Cardiac septum (tissue), 1 donor: ENCODE results near the gene SAE1. TPM values are rescaled to one million over a fixed set of nuclear protein-coding genes. Genes with fewer than 3 reads are reported as not detected.
"Not testable (repeated sequence)": the region's sequence is repeated elsewhere in the genome, so short reads cannot be mapped to it uniquely, and the experiment has no call there.

Experiments
- DNase-seq: peaks from one replicate; pipeline ENCODE4 v3.0.0-alpha.2; 2020; ENCODE audit warnings: low spot score
- intact Hi-C: fragments of 100-400 bp; cut with DNase I; formaldehyde crosslinking; loops from one replicate; pipeline ENCODE4 v1.14.0; 2022
- microRNA-seq: library from miRNA; unstranded; fragments of <30 nt; microRNA quantifications from one replicate; pipeline ENCODE4 v1.2.0, GENCODE V29; 2020
- total RNA-seq: library from RNA; stranded (reverse); fragmentation: NEBNext Ultra II Directional; extraction: Animal tissue kit (Norgen Biotek cat#: 25700); gene quantifications from one replicate; pipeline ENCODE4 v1.2.1, GENCODE V29; 2021
- donor health status: DM: no; HTN: no; CAD: no.

The SAE1 gene
- total RNA-seq, 1 donor from 2014 or later = 45.0 TPM

- intact Hi-C loops = loop anchor here (2.0 kb wide), 1 partner anchor 99 kb away; no protein-coding TSS in a partner anchor
- DNase-seq = peak; percentile 92
These were observed 116.8 kb downstream of the SAE1 start for GRCh38 chr19:47247308-47247990.

- DNase-seq, intact Hi-C loops: not testable (repeated sequence)
These were observed 122.4 kb downstream of the SAE1 start for GRCh38 chr19:47253016-47253415.

GRCh38 chr19:47253467-47253881 lies 122.8 kb downstream of the SAE1 start:
- intact Hi-C loops = no loop called here
- no peak for DNase-seq

GRCh38 chr19:47253970-47254369 lies 123.3 kb downstream of the SAE1 start:
- intact Hi-C loops = no loop called here

GRCh38 chr19:47255879-47256692 lies 125.5 kb downstream of the SAE1 start, which contains the start of gene CCDC9:
CCDC9 (plus strand) TSS chr19:47256525; CDS start chr19:47258401, 1,876 bp downstream.
- peak; percentile 98 for DNase-seq
- intact Hi-C loops = loop anchor here (2.0 kb wide), 1 partner anchor 29 kb away; no protein-coding TSS in a partner anchor

More at GRCh38 chr19:47253970-47254369, 123.3 kb downstream of the SAE1 start:
- DNase-seq = no peak

- peak; percentile 100 for DNase-seq
- intact Hi-C loops = loop anchor here (1.0 to 2.0 kb wide), 2 partner anchors 17 to 30 kb away; partner anchors contain the start of gene INAFM1
These were observed 126.2 kb downstream of the SAE1 start for GRCh38 chr19:47256693-47257410.

GRCh38 chr19:47257411-47258169 lies 127.0 kb downstream of the SAE1 start:
- DNase-seq = no peak

GRCh38 chr19:47258434-47258833 lies 127.8 kb downstream of the SAE1 start:
- DNase-seq = no peak
- intact Hi-C loops = no loop called here

More at GRCh38 chr19:47257411-47258169, 127.0 kb downstream of the SAE1 start:
- intact Hi-C loops = loop anchor here (1.0 to 2.0 kb wide), 2 partner anchors 17 to 31 kb away; partner anchors contain the start of gene INAFM1

- intact Hi-C loops = no loop called here
- DNase-seq = no peak
These were observed 128.4 kb downstream of the SAE1 start for GRCh38 chr19:47258895-47259555.

Small RNA genes within 50 kb of the gene (microRNA-seq; reads per million reads assigned to microRNA genes)
- gene MIR3190 = not detected
- gene MIR3191 = not detected

Other genes starting within 250 kb of the SAE1 start
- gene NPAS1, start 111.0 kb upstream of the SAE1 start, total RNA-seq = 0.54 TPM
- gene TMEM160, start 82.2 kb upstream of the SAE1 start, total RNA-seq = 31.1 TPM
- 28.1 TPM for gene ZC3H4, start 17.1 kb upstream of the SAE1 start, total RNA-seq
- 4.4 TPM for gene BBC3, start 100.4 kb downstream of the SAE1 start, total RNA-seq
- 23.1 TPM for gene CCDC9, start 125.7 kb downstream of the SAE1 start, total RNA-seq
- gene INAFM1, start 144.1 kb downstream of the SAE1 start, total RNA-seq = 18.0 TPM
- gene C5AR1, start 179.0 kb downstream of the SAE1 start, total RNA-seq = 12.9 TPM
- 0.81 TPM for gene C5AR2, start 201.3 kb downstream of the SAE1 start, total RNA-seq
- gene DHX34, start 218.5 kb downstream of the SAE1 start, total RNA-seq = 8.5 TPM